ENCODE data around the gene TEC.

DNA sequence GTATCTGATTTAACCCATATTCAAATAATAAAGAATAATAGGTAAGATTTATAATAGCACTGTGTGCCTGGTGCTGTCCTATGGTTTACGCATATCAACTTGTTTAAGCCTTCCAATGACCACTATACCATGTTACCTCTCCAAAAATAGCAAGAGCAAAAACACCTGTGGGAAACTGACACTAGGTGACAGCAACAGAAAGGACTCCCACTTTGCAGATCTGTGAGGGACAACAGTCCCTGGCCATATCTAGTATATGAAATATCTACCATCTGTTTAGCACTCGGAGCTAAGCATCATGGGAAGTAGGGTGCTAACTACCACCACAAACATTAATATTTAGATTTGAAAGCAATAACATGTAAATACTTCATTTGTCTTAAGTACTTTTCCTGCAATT lies 79.9 kb downstream of the TEC start:
- TF ChIP-seq CTCF (IDR thresholded peaks at IDR 0.05) (no peak), POLR2AphosphoS5 (IDR thresholded peaks at IDR 0.05; ENCODE audit: low read depth, low read length) (no peak)

Measured in Panc1 (cell line).